HG02840 (cell line): ENCODE measurements around the gene ROBO1.
"Not testable (repeated sequence)": the region's sequence is repeated elsewhere in the genome, so short reads cannot be mapped to it uniquely, and the experiment has no call there.

Experiments used
- ATAC-seq: cut with Tn5 transposase; IDR thresholded peaks from one replicate; pipeline ENCODE4 v1.9.1; 2021; ENCODE audit warnings: mild to moderate bottlenecking, moderate library complexity, moderate number of reproducible peaks; ENCODE audit not compliant: unreplicated experiment, low FRiP score

ROBO1 gene

GRCh38 chr3:78734048-78734637 lies 1033.7 kb downstream of the ROBO1 start:
- ATAC-seq: no peak

DNA sequence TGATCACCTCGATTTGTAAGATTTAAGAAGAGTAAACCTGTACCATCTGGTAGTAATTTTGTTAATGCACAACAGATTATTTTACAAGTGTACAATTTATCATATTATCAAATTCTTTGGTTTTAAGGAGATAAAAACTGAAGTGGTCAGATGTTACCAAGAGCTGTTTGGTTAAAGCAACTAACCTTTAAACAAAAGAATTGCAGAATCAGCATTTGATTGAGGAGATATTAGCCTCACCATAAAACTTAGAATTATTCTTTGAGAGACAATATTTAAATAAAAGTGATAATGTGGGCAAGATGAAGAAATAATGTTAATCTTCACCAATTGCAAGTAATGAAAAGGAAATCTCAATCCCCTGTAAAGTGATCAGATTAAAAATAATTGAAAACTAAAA lies 1034.9 kb downstream of the ROBO1 start:
- ATAC-seq: no peak

- ATAC-seq: no peak
These were observed 1035.3 kb downstream of the ROBO1 start for GRCh38 chr3:78732471-78732870.

DNA sequence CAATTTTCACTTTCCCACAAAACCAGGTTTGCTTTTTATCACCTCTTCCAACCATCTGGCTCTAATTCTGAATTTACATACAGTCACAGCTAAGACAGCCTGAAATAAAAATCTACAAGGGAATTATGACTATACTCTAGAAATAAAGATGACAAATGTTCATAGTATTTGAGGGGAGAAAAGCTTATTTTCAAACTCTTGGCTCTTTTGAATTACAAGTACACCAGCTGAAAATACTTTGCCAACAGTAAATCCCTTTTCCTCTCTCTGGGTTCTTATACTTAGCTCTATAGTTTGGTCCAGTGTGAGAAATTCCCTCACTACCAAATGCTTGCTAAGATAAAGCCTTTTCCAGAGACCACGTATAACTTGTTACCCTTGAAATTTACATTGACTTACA lies 1037.9 kb downstream of the ROBO1 start:
- no peak for ATAC-seq

- ATAC-seq: no peak
These were observed 1039.2 kb downstream of the ROBO1 start for GRCh38 chr3:78728406-78729145.

DNA sequence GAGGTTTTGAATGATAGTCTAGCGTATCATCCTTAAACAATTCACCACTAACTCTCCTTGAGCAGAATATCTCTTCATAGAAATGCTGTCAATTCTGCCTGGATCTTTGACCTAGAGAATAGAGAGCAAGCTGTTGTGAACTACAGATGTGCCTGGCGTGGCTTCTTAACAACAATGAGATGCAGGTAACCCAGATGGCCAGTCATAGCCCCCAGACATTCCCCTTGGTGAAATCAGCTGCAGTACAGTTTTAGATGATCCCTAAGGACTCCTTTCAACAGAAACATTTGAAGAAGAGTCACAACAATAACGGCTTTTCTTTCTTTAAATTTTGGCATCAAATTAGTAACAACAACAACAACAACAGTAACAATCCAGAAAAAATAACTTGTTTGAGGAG lies 1041.3 kb downstream of the ROBO1 start:
- ATAC-seq: no peak

DNA sequence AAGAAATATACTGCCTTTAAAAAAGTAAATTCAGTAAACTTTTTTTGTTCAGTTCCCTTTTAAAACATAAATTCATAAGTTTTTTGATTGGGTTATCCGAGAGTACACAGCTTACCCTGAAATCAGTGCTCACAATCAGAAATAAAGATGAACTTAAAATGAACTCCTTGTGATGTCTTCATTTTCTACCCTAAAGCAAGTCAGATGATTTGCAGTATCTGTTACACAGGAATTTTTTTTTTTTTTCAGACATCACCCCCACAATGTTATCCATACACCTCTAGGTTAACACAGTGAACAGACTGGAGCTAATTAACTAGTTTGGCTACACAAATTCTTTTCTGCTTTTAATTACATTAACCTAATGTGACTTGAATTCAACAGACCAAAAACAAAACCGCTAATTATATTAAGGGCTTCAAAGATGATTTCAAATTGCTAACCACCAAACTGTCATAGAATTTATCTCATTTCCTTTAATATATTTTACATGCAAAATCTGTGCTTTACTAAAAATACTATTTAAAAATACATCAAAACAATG lies 1042.0 kb downstream of the ROBO1 start:
- ATAC-seq: no peak

- no peak for ATAC-seq
These were observed 1042.9 kb downstream of the ROBO1 start for GRCh38 chr3:78724859-78725258.

GRCh38 chr3:78724364-78724763 lies 1043.4 kb downstream of the ROBO1 start:
- ATAC-seq: not testable (repeated sequence)

- no peak for ATAC-seq
These were observed 1045.8 kb downstream of the ROBO1 start for GRCh38 chr3:78721771-78722543.

GRCh38 chr3:78718707-78719106 lies 1049.1 kb downstream of the ROBO1 start:
- no peak for ATAC-seq

DNA sequence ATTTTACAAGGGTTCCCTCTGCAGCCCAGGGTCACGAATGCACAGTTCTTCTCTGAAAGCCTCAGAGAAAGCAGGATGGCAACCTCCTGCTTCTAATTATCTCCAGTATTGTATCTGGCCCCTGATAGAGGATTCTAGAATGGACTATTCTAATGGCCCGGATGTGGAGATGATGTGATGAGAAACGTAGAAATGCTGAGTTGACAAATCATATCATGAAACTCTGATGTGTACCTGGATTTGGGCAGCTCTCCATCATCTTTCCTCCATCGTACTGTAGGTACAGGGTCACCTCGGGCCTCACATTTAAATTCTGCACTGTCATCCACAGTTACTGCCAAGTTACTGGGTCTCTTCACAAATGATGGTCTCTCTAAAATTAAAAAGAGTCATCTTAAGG lies 1050.8 kb downstream of the ROBO1 start:
- no peak for ATAC-seq

DNA sequence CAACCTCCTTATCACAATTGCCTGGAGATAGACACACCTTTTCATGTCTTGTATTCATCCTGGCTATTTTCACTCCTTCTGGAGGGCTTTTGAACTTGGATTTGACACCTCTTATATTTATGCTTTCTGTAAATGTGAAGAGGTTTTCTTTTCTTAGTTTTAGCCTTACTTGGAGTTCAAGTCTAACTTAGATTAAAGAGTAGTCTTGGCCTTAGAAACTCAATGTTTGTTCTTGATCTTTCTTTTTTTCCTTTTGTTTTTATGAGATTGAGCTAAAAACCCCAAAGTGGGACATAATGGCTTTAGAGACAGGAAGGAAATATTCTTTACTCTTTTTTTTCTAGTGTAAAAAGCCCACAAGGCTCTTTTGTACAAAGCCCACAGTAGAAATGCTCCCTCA lies 1054.9 kb downstream of the ROBO1 start:
- ATAC-seq: no peak

GRCh38 chr3:78712270-78712669 lies 1055.5 kb downstream of the ROBO1 start:
- no peak for ATAC-seq

DNA sequence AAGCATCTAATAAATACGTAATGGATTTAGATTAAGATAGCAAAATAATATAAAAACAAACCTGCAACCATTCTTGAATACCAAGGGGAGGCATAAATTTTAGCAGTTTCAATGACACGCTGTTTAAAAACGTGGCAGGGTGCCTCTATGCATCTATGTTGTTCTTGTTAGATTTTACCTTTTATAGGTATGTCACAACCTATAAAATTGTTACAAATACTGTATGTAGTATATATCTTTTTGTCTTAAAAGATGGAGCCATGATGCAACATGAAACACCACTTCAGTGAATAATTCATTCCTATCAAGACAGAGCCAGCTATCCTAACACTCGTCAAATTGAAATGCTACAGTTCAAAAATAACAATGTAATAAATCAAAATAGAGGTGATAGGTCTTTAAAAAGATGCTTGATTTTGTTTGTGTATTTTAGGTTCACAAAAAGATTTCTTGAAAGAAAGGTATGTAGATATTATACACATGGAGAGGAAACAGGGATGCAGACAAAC lies 1059.2 kb downstream of the ROBO1 start:
- ATAC-seq: no peak

GRCh38 chr3:78707609-78708008 lies 1060.2 kb downstream of the ROBO1 start:
- no peak for ATAC-seq

- no peak for ATAC-seq
These were observed 1060.8 kb downstream of the ROBO1 start for GRCh38 chr3:78706906-78707523.

DNA sequence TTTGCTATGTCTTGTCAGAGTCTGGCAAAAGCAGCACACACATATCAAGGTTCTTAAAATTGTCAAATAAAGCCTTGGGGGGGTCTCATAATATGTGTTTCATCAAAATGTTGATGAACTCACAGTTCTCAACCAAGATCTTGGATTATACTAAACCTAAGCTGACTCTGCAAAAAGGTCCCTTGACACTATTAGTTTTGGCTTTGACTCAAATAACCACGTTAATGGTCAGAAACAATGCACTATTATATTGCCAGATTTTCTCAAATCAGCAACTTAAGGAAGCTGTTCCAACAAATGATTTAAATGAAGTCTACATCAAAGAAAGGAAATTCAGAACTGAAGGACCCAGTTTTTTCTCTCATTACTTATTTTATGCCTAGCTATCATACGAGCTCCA lies 1063.9 kb downstream of the ROBO1 start:
- ATAC-seq: no peak

- ATAC-seq: no peak
These were observed 1066.3 kb downstream of the ROBO1 start for GRCh38 chr3:78701537-78701936.

DNA sequence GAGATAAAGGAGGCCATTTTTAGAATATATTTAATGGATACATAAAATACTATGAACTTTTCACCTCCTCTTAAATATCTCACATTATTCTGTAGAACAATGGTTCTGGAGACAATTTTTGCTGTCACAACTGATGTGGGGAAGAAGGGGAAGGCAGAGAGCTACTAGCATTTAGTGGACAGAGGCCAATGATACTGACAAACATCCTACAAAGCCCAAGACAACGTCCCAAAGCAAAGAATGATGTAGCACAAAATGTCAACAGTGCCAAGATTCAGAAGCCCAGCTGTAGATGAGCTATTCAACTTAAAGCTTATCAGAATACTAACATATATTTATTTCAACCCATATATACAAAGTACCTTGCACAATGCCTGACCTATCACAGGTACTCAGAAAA lies 1069.4 kb downstream of the ROBO1 start:
- ATAC-seq: no peak

DNA sequence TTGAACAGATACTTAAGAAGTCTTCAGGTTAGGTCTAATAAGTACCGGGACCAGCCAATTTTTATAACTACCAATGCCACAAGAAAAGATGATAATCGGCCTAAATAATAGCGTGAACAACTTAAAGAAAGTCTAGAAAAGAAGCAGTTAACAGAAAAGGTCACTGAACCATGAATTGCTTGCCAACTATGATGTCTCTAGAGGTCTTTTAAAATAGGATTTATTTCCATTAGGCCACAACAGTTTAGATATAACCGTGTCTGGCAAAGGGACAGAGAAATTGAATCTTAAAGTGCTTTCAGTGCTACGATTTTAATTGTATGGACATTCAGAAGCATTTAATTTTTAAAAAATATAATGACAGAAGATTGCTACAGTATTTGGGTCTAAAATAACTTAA lies 1070.4 kb downstream of the ROBO1 start:
- no peak for ATAC-seq
